GM23338 (cell line): Measurements from ENCODE around the gene INPP4A.

Source experiments
- CREB1 ChIP-seq: fragments of 250-450 bp; sonication (Bioruptor Pico); IDR thresholded peaks from 2 replicates; pipeline ENCODE4 v1.5.0; 2020; ENCODE audit warnings: low read depth, mild to moderate bottlenecking, moderate library complexity
- EZH2 ChIP-seq: fragments of 200-600 bp; sonication (generic); IDR thresholded peaks from one replicate; pipeline ENCODE4 v1.8.0; 2017; ENCODE audit warnings: antibody characterized with exemption, mild to moderate bottlenecking, low read depth; ENCODE audit not compliant: unreplicated experiment
- EZH2phosphoT487 ChIP-seq: fragments of 200-600 bp; sonication (generic); IDR thresholded peaks from one replicate; pipeline ENCODE4 v1.8.1; 2018; ENCODE audit warnings: antibody characterized with exemption; ENCODE audit not compliant: unreplicated experiment
- POLR2AphosphoS5 ChIP-seq: IDR thresholded peaks from 2 replicates; pipeline ENCODE4 v1.6.1; 2016; ENCODE audit warnings: antibody characterized with exemption, low read depth
- TF ChIP-seq, protein P1 (sequence below), 2 experiments: fragments of 200-600 bp in 1 of 2; sonication (generic) in 1 of 2; conservative IDR thresholded peaks; 2 replicates each; pipeline versions ENCODE4 v1.5.1 to v1.6.1; 2016 to 2017; ENCODE audit warnings: antibody characterized with exemption in 2 of 2, low read depth in 2 of 2, mild to moderate bottlenecking in 2 of 2, moderate library complexity in 1 of 2
- TF ChIP-seq, protein P2 (sequence below): IDR thresholded peaks from one replicate; pipeline ENCODE4 v1.6.1; 2018; ENCODE audit warnings: antibody characterized with exemption; ENCODE audit not compliant: unreplicated experiment

DNA sequence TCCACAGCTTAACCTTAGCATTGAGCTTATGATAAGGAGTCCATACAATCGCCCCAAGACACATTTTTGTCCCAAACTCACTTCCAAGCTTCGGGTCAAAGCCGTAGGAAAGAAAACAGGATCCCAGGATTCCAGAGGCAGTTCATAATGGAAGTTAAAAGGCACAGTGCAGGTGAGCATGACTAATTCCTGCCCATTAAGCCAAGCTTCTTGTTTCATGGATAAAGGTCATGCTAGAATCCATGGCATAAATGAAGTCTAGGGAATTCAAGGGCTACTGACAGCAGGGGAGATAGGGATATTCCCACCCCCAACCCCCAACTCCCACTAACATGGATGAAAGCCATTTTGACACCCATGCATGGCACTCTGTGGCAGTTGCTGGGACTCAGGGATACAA, 10.2 kb upstream of the INPP4A start:
- TF ChIP-seq, protein P1, sequence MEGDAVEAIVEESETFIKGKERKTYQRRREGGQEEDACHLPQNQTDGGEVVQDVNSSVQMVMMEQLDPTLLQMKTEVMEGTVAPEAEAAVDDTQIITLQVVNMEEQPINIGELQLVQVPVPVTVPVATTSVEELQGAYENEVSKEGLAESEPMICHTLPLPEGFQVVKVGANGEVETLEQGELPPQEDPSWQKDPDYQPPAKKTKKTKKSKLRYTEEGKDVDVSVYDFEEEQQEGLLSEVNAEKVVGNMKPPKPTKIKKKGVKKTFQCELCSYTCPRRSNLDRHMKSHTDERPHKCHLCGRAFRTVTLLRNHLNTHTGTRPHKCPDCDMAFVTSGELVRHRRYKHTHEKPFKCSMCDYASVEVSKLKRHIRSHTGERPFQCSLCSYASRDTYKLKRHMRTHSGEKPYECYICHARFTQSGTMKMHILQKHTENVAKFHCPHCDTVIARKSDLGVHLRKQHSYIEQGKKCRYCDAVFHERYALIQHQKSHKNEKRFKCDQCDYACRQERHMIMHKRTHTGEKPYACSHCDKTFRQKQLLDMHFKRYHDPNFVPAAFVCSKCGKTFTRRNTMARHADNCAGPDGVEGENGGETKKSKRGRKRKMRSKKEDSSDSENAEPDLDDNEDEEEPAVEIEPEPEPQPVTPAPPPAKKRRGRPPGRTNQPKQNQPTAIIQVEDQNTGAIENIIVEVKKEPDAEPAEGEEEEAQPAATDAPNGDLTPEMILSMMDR (conservative IDR thresholded peaks at IDR 0.05; ENCODE audit: low read depth in 2 of 2): no peak
- TF ChIP-seq POLR2AphosphoS5 (no peak), EZH2phosphoT487 (no peak), CREB1 (CRISPR knock-in tag) (no peak), EZH2 (no peak)
- TF ChIP-seq, protein P2, sequence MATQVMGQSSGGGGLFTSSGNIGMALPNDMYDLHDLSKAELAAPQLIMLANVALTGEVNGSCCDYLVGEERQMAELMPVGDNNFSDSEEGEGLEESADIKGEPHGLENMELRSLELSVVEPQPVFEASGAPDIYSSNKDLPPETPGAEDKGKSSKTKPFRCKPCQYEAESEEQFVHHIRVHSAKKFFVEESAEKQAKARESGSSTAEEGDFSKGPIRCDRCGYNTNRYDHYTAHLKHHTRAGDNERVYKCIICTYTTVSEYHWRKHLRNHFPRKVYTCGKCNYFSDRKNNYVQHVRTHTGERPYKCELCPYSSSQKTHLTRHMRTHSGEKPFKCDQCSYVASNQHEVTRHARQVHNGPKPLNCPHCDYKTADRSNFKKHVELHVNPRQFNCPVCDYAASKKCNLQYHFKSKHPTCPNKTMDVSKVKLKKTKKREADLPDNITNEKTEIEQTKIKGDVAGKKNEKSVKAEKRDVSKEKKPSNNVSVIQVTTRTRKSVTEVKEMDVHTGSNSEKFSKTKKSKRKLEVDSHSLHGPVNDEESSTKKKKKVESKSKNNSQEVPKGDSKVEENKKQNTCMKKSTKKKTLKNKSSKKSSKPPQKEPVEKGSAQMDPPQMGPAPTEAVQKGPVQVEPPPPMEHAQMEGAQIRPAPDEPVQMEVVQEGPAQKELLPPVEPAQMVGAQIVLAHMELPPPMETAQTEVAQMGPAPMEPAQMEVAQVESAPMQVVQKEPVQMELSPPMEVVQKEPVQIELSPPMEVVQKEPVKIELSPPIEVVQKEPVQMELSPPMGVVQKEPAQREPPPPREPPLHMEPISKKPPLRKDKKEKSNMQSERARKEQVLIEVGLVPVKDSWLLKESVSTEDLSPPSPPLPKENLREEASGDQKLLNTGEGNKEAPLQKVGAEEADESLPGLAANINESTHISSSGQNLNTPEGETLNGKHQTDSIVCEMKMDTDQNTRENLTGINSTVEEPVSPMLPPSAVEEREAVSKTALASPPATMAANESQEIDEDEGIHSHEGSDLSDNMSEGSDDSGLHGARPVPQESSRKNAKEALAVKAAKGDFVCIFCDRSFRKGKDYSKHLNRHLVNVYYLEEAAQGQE: no peak
